Activated T-cell treated with anti-CD3 and anti-CD28 coated beads, Interleukin-2, amount 50 U/mL, for 72 hours (primary cell): ENCODE measurements around the gene CDK13. TPM values are rescaled to one million over a fixed set of nuclear protein-coding genes. Genes with fewer than 3 reads are reported as not detected.
A peak's percentile ranks its signal among the peaks of the same experiment; 100 is the strongest.

Experiments used
- ATAC-seq, 2 donors: fragments of 150-1000 bp; cut with Tn5 transposase; replicated peaks in 1 of 2; 2 replicates each; pipeline ENCODE4 v1.10.0; 2021; ENCODE audit warnings: moderate library complexity in 2 of 2, mild to moderate bottlenecking in 1 of 2
- DNase-seq, 2 donors: peaks; one replicate each; pipeline ENCODE4 v3.0.0; 2021 to 2022; ENCODE audit warnings: mixed read lengths in 1 of 2
- H3K27ac Mint-ChIP-seq: one replicate; pipeline ENCODE4 v1.8.0; 2022; ENCODE audit warnings: mild to moderate bottlenecking, moderate library complexity, mixed read lengths
- H3K27me3 Mint-ChIP-seq: one replicate; pipeline ENCODE4 v1.8.0; 2022; ENCODE audit warnings: low read depth, mixed read lengths
- H3K36me3 Mint-ChIP-seq, 2 donors: one replicate each; pipeline ENCODE4 v1.8.0; 2022; ENCODE audit warnings: mixed read lengths in 2 of 2, mild to moderate bottlenecking in 1 of 2; ENCODE audit not compliant: insufficient read depth in 2 of 2
- H3K4me1 Mint-ChIP-seq: one replicate; pipeline ENCODE4 v1.8.0; 2022; ENCODE audit warnings: low read depth, mixed read lengths
- H3K4me3 Mint-ChIP-seq, 2 donors: one replicate each; pipeline ENCODE4 v1.8.0; 2022; ENCODE audit warnings: mild to moderate bottlenecking in 2 of 2, mixed read lengths in 2 of 2, moderate library complexity in 2 of 2
- H3K9me3 Mint-ChIP-seq, 2 donors: one replicate each; pipeline ENCODE4 v1.8.0; 2022; ENCODE audit warnings: mixed read lengths in 2 of 2
- total RNA-seq, 2 donors: library from RNA; stranded (reverse); gene quantifications; one replicate each; pipeline ENCODE4 v1.2.3, GENCODE V29; 2022

Gene CDK13
- total RNA-seq, 2 donors from 2014 or later: 47.6 to 48.2 TPM

GRCh38 chr7:40047661-40048060 is 97.6 kb downstream of the CDK13 start:
- DNase-seq (no peak), ATAC-seq (no peak)
- H3K36me3 Mint-ChIP-seq: no peaks in the 10 kb centered on the region
- no peak overlapping the region for H3K4me3 Mint-ChIP-seq
- H3K4me1 Mint-ChIP-seq: peaks cover 6% of the 10 kb centered on the region
- H3K9me3 Mint-ChIP-seq: no peaks in the 10 kb centered on the region
- H3K27me3 Mint-ChIP-seq: no peaks in the 10 kb centered on the region
- no peak overlapping the region for H3K27ac Mint-ChIP-seq

GRCh38 chr7:40057292-40057691 is 107.2 kb downstream of the CDK13 start:
- ATAC-seq: no peak
- no peak overlapping the region for H3K4me3 Mint-ChIP-seq
- peaks cover 0 to 1% of the 10 kb centered on the region in 2 donors for H3K36me3 Mint-ChIP-seq
- H3K27me3 Mint-ChIP-seq: no peaks in the 10 kb centered on the region
- H3K27ac Mint-ChIP-seq: no peak overlapping the region
- H3K4me1 Mint-ChIP-seq: peaks cover 6% of the 10 kb centered on the region
- no peak for DNase-seq
- H3K9me3 Mint-ChIP-seq: no peaks in the 10 kb centered on the region

GRCh38 chr7:40058026-40058425 is 108.0 kb downstream of the CDK13 start:
- H3K4me1 Mint-ChIP-seq: no peaks in the 10 kb centered on the region
- no peak overlapping the region for H3K4me3 Mint-ChIP-seq
- ATAC-seq: no peak
- no peaks in the 10 kb centered on the region for H3K27me3 Mint-ChIP-seq
- no peak overlapping the region for H3K27ac Mint-ChIP-seq
- DNase-seq: no peak
- no peaks in the 10 kb centered on the region for H3K9me3 Mint-ChIP-seq
- peaks cover 0 to 1% of the 10 kb centered on the region in 2 donors for H3K36me3 Mint-ChIP-seq

- H3K4me1 Mint-ChIP-seq: no peaks in the 10 kb centered on the region
- ATAC-seq (no peak), DNase-seq (no peak)
- H3K36me3 Mint-ChIP-seq: peaks cover 0 to 1% of the 10 kb centered on the region in 2 donors
- peak overlapping the region; percentile 13 for H3K27ac Mint-ChIP-seq
- no peaks in the 10 kb centered on the region for H3K27me3 Mint-ChIP-seq
- no peaks in the 10 kb centered on the region for H3K9me3 Mint-ChIP-seq
- H3K4me3 Mint-ChIP-seq: no peak overlapping the region
Measured at GRCh38 chr7:40058636-40059035, 108.6 kb downstream of the CDK13 start.

- Mint-ChIP-seq H3K36me3 (peaks cover 0 to 1% of the 10 kb centered on the region in 2 donors), H3K27me3 (no peaks in the 10 kb centered on the region), H3K27ac (no peak overlapping the region), H3K9me3 (no peaks in the 10 kb centered on the region), H3K4me1 (no peaks in the 10 kb centered on the region), H3K4me3 (no peak overlapping the region)
- DNase-seq (no peak), ATAC-seq (no peak)
Measured at GRCh38 chr7:40059057-40059456, 109.0 kb downstream of the CDK13 start.

GRCh38 chr7:40072268-40072667 is 122.2 kb downstream of the CDK13 start:
- no peaks in the 10 kb centered on the region for H3K27me3 Mint-ChIP-seq
- peaks cover 0 to 4% of the 10 kb centered on the region in 2 donors for H3K36me3 Mint-ChIP-seq
- no peak for ATAC-seq
- DNase-seq: no peak
- no peak overlapping the region for H3K27ac Mint-ChIP-seq
- H3K4me1 Mint-ChIP-seq: no peaks in the 10 kb centered on the region
- H3K9me3 Mint-ChIP-seq: no peaks in the 10 kb centered on the region
- H3K4me3 Mint-ChIP-seq: no peak overlapping the region

GRCh38 chr7:40073239-40073638 is 123.2 kb downstream of the CDK13 start:
- Mint-ChIP-seq H3K4me3 (no peak overlapping the region), H3K27ac (no peak overlapping the region), H3K27me3 (no peaks in the 10 kb centered on the region), H3K36me3 (peaks cover 0 to 4% of the 10 kb centered on the region in 2 donors), H3K4me1 (no peaks in the 10 kb centered on the region), H3K9me3 (no peaks in the 10 kb centered on the region)
- DNase-seq (no peak), ATAC-seq (no peak)

GRCh38 chr7:40077849-40078248 is 127.8 kb downstream of the CDK13 start:
- H3K27me3 Mint-ChIP-seq: no peaks in the 10 kb centered on the region
- no peak overlapping the region for H3K4me3 Mint-ChIP-seq
- no peaks in the 10 kb centered on the region for H3K9me3 Mint-ChIP-seq
- DNase-seq (no peak), ATAC-seq (no peak)
- H3K4me1 Mint-ChIP-seq: no peaks in the 10 kb centered on the region
- no peaks in the 10 kb centered on the region for H3K36me3 Mint-ChIP-seq
- H3K27ac Mint-ChIP-seq: no peak overlapping the region

- H3K27ac Mint-ChIP-seq: no peak overlapping the region
- DNase-seq (no peak), ATAC-seq (no peak)
- peaks cover 0 to 14% of the 10 kb centered on the region in 2 donors for H3K36me3 Mint-ChIP-seq
- H3K4me3 Mint-ChIP-seq: no peak overlapping the region
- H3K4me1 Mint-ChIP-seq: peaks cover 13% of the 10 kb centered on the region
- H3K9me3 Mint-ChIP-seq: no peaks in the 10 kb centered on the region
- H3K27me3 Mint-ChIP-seq: no peaks in the 10 kb centered on the region
Measured at GRCh38 chr7:40092182-40092581, 142.1 kb downstream of the CDK13 start.

- peaks cover 13% of the 10 kb centered on the region for H3K4me1 Mint-ChIP-seq
- ATAC-seq (no peak), DNase-seq (no peak)
- H3K4me3 Mint-ChIP-seq: no peak overlapping the region
- no peaks in the 10 kb centered on the region for H3K9me3 Mint-ChIP-seq
- H3K27ac Mint-ChIP-seq: no peak overlapping the region
- H3K36me3 Mint-ChIP-seq: peaks cover 0 to 14% of the 10 kb centered on the region in 2 donors
- H3K27me3 Mint-ChIP-seq: no peaks in the 10 kb centered on the region
Measured at GRCh38 chr7:40093631-40094350, 143.7 kb downstream of the CDK13 start.

GRCh38 chr7:40095230-40095629 is 145.2 kb downstream of the CDK13 start:
- no peak for DNase-seq
- Mint-ChIP-seq H3K9me3 (no peaks in the 10 kb centered on the region), H3K27me3 (no peaks in the 10 kb centered on the region), H3K36me3 (peaks cover 0 to 11% of the 10 kb centered on the region in 2 donors), H3K4me1 (peaks cover 8% of the 10 kb centered on the region), H3K4me3 (no peak overlapping the region), H3K27ac (no peak overlapping the region)
- ATAC-seq: no peak

- H3K27me3 Mint-ChIP-seq: no peaks in the 10 kb centered on the region
- ATAC-seq (no peak), DNase-seq (no peak)
- H3K27ac Mint-ChIP-seq: no peak overlapping the region
- H3K4me3 Mint-ChIP-seq: no peak overlapping the region
- no peaks in the 10 kb centered on the region for H3K9me3 Mint-ChIP-seq
- peaks cover 0 to 8% of the 10 kb centered on the region in 2 donors for H3K36me3 Mint-ChIP-seq
- peaks cover 8% of the 10 kb centered on the region for H3K4me1 Mint-ChIP-seq
Measured at GRCh38 chr7:40095695-40096327, 145.8 kb downstream of the CDK13 start.

- Mint-ChIP-seq H3K4me3 (no peak overlapping the region), H3K9me3 (no peaks in the 10 kb centered on the region), H3K27ac (peak overlapping the region; percentile 68), H3K36me3 (peaks cover 0 to 6% of the 10 kb centered on the region in 2 donors), H3K4me1 (peaks cover 8% of the 10 kb centered on the region), H3K27me3 (no peaks in the 10 kb centered on the region)
- no peak for ATAC-seq
- DNase-seq: no peak
Measured at GRCh38 chr7:40097728-40098127, 147.7 kb downstream of the CDK13 start.

- Mint-ChIP-seq H3K4me1 (peaks cover 8% of the 10 kb centered on the region), H3K27ac (no peak overlapping the region), H3K4me3 (no peak overlapping the region), H3K36me3 (peaks cover 0 to 3% of the 10 kb centered on the region in 2 donors), H3K27me3 (no peaks in the 10 kb centered on the region), H3K9me3 (no peaks in the 10 kb centered on the region)
- DNase-seq (no peak), ATAC-seq (no peak)
Measured at GRCh38 chr7:40098810-40099209, 148.8 kb downstream of the CDK13 start.
